HG03378 (cell line): ENCODE results near the gene VDAC2.

ENCODE experiments used
- ATAC-seq: cut with Tn5 transposase; IDR thresholded peaks from one replicate; pipeline ENCODE4 v1.9.1; 2021; ENCODE audit warnings: mild to moderate bottlenecking, moderate library complexity; ENCODE audit not compliant: unreplicated experiment

The VDAC2 gene

DNA sequence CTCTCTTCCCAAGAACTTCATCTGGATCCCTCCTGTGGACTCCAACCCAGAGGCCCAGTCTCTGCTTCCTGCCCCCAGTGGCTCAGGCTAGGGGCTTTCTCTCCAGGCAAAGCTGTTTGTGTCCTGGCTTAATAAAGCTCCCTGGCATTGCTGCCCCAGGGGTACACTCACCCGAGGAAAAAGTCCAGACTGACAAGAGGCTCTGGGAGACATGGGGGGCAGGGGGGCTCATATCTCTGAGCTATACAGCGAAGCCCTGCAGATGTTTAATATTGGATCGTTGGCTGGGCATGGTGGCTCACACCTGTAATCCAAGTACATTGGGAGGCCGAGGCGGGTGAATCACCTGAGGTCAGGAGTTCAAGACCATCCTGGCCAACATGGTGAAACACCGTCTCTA is 35.9 kb downstream of the VDAC2 start:
- no peak for ATAC-seq

- ATAC-seq, result no peak
Measured at GRCh38 chr10:75247797-75248196, 37.2 kb downstream of the VDAC2 start.

DNA sequence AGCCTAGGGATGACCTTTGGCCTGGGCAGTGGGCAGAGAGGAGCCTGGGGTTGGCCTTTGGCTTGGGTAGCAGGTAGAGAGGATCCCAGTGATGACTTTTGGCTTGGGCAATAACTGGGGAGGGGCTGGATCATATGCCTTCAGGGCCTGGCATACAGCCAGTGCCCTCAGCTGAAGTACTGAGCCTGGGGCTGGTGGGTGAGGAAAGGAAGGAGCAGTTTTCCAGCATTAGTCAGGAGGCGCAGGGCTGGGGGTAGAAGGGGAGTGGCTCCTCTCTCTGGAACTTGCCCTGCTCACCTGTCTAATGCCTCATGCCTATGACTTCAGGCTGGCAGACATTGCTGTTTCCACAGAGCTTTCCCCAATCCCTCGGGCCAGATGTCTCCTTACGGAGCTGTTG is 40.3 kb downstream of the VDAC2 start:
- no peak for ATAC-seq

GRCh38 chr10:75253281-75254220 is 43.0 kb downstream of the VDAC2 start:
- no peak for ATAC-seq

DNA sequence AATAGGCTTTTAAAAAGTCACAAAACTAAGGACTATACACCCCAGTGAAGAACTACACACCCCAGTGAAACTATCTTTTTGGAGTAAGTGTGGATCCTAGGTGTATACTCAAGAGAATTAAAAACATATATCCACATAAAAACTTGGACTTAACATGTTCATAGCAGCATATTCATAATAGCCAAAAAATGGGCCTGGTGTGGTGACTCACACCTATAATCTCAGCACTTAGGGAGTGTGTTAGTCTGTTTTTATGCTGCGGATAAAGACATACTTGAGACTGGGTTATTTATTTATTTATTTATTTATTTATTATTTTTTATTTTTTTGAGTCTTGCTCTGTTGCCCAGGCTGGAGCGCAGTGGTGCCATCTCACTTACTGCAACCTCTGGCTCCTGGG is 44.1 kb downstream of the VDAC2 start:
- no peak for ATAC-seq

GRCh38 chr10:75260990-75261389 is 50.4 kb downstream of the VDAC2 start:
- ATAC-seq, result no peak

DNA sequence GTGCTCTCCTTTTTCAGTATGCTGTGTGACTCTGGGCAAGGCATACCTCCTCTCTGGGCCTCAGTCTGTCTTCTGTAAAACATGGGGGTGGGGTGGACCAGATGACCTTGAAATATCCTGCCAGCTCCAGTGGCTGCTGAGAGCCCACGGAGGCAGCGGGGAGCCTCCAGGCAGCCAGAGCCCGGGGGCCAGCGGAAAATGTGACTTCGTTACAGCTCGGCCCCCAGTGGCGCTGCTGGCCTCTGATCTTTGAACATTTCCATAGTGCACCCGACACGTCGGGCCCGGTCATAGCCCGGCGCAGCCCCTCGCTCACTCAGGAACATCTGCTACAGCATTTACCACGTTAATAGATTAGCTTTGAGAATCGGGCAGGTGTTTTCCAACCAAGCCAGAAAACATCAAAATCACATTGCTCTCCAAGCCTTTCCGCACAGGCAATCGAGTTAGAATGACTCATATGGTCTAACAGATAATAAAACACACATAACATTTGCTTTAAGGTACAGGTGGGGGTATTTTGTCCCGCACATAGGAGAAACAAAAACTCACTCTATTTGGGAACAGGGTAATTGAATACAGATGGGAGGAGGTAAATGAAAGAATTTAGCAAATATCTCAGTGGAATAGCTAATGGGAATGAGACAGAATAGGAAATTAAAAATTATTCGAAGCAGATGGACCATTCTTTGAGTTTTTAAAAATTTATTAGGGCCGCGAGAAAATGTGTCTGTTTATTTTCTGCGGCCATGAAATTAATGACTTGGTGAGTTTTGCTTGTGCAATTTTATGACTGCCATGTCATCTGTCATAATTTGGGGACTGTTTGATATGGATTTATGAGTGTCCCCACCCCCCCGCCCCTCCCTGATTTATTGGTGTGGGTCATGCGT is 51.5 kb downstream of the VDAC2 start:
- no peak for ATAC-seq

GRCh38 chr10:75263806-75264205 is 53.2 kb downstream of the VDAC2 start:
- ATAC-seq, result no peak

DNA sequence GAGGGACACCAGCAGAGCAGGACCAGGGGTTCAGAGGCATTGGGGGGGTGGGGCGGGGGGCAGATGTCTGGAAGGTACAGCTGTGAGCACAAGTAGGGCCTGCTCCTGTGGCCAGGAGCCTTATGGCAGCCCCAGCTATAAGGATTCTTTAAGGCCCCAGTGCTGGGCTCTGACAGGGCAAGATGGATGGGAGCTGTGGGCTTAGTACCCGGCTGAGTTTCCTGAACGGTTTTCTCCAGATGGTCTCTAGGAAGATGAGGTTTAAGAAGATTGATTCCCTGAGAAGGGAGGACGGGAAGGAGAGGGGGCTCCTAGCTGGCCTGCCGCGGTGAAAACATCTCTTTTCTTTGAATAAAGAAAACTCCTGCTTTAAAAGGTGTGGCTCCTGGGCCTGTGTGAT is 55.3 kb downstream of the VDAC2 start:
- no peak for ATAC-seq

- no peak for ATAC-seq
Measured at GRCh38 chr10:75266945-75267344, 56.3 kb downstream of the VDAC2 start.

- no peak for ATAC-seq
Measured at GRCh38 chr10:75269605-75270004, 59.0 kb downstream of the VDAC2 start.

DNA sequence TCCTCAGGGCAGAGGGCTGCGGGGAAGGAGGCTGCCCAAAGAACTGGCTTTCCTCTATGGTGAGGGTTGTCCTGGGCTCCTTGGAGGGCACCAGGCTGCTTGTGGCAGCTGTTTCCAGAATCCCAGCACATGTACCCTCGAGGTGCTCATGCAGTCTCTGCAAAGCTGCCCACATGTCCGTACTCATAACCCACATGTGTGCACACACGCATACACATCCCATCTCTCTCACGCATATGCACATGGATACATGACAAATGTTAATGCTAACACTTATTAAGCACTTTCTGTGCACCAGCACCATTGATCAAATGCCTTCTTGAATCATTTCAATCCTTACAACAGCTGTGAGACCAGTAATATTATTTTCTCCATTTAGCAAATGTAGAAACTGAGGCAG is 61.5 kb downstream of the VDAC2 start:
- no peak for ATAC-seq

DNA sequence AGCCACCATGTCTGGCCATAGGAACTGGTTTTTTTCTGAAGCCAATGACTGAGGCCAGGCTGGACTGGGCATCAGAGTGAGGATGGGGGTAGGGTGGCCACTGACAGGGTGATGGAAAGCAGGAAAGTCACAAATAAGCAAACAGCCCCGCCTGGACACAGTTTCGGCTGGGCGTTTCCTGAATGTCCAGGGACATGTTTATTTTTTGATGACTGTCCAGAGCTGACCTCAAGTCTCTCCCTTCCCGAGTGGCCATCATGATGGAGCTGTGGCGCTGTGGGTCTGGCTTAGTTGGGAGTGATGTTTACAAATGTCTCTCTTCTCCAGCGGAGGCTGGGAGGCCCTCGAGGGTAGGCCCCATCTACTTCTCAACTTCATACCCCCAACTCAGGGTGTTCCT is 62.3 kb downstream of the VDAC2 start:
- no peak for ATAC-seq

- no peak for ATAC-seq
Measured at GRCh38 chr10:75276069-75276872, 65.7 kb downstream of the VDAC2 start.

DNA sequence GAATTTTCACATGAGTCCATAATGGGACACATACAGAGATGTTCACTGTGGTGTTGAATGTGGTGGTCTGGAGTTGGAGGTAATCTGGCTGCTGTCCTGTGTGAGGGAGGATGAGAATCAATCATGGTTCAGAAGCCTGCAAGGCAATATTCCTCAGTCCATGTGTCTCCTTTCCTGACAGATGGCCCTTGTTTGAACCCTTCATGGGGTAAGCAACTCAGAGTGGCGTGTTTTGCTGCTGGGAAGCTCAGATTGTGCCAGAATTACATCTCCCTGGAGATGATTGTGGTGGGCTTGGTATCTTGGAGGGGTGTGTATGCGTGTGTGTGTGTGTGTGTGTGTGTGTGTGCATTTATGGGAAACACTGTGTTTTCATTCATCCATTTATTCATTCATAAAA is 69.6 kb downstream of the VDAC2 start:
- ATAC-seq, result no peak
